A549 (cell line): ENCODE data around the gene TBC1D2B.

Experiments
- CTCF ChIP-seq: fragments of >200 bp; sonication (Bioruptor Twin); formaldehyde crosslinking; IDR thresholded peaks from 3 replicates; pipeline ENCODE4 v1.5.1; 2016
- POLR2A ChIP-seq: IDR thresholded peaks from 2 replicates; pipeline ENCODE4 v1.6.1; 2012; ENCODE audit warnings: mild to moderate bottlenecking, low read length
- POLR2AphosphoS2 ChIP-seq: conservative IDR thresholded peaks from 2 replicates; pipeline ENCODE4 v1.6.1; 2012; ENCODE audit warnings: low read length, improper control_type of control experiment, inconsistent platforms
- REST ChIP-seq: fragments of 200-600 bp; sonication (generic); IDR thresholded peaks from 2 replicates; pipeline ENCODE4 v1.6.1; 2016; ENCODE audit warnings: antibody characterized with exemption, mild to moderate bottlenecking, moderate library complexity
- USF2 ChIP-seq: fragments of 450-650 bp; IDR thresholded peaks from 2 replicates; pipeline ENCODE4 v1.6.1; 2014; ENCODE audit warnings: antibody characterized with exemption

- TF ChIP-seq CTCF: no peak
- no peak for TF ChIP-seq POLR2A
- no peak for TF ChIP-seq USF2
- no peak for TF ChIP-seq REST
- no peak for TF ChIP-seq POLR2AphosphoS2
Measured at GRCh38 chr15:78093242-78094020, 15.9 kb upstream of the TBC1D2B start.
